ENCODE data around the gene MFSD8. TPM values are rescaled to one million over a fixed set of nuclear protein-coding genes. Genes with fewer than 3 reads are reported as not detected.
A peak's percentile ranks its signal among the peaks of the same experiment; 100 is the strongest.
"Not testable (repeated sequence)": the region's sequence is repeated elsewhere in the genome, so short reads cannot be mapped to it uniquely, and the experiment has no call there.

Gene MFSD8, protein sequence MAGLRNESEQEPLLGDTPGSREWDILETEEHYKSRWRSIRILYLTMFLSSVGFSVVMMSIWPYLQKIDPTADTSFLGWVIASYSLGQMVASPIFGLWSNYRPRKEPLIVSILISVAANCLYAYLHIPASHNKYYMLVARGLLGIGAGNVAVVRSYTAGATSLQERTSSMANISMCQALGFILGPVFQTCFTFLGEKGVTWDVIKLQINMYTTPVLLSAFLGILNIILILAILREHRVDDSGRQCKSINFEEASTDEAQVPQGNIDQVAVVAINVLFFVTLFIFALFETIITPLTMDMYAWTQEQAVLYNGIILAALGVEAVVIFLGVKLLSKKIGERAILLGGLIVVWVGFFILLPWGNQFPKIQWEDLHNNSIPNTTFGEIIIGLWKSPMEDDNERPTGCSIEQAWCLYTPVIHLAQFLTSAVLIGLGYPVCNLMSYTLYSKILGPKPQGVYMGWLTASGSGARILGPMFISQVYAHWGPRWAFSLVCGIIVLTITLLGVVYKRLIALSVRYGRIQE
- total RNA-seq (2014; rRNA removed) = 19.9 and 26.4 TPM in 2 replicates
- polyA plus RNA-seq (2012) = 6.3 TPM

GRCh38 chr4:127965062-127965802 lies at the start of gene MFSD8, which contains the start of gene ABHD18:
MFSD8 (minus strand) TSS chr4:127965173; CDS start chr4:127965133, 40 bp downstream.
ABHD18 (plus strand) TSS chr4:127965406; CDS start chr4:127982956, 17,550 bp downstream.
- peak; percentile 98 for DNase-seq (ENCODE audit: low read depth)

- no peak for DNase-seq (ENCODE audit: low read depth)
Observed at GRCh38 chr4:128009428-128009827, 44.5 kb upstream of the MFSD8 start.

DNA sequence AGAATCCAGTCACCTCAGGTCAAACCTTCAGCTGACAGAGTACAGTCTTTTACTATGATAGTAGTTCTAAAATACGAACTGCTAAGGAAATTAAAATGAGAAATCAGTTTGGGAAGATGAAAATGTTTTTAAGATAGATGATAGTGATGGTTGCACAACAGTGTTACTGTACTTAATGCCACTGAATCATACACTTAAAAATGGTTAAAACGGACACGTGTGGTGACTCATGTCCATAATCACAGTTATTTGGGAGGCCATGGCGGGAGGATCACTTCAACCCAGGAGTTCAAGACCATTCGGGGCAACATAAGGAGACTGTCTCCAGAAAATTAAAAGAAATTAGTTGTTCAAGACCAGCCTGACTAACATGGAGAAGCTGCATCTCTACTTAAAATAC lies 41.6 kb upstream of the MFSD8 start:
- DNase-seq (ENCODE audit: low read depth) = peak; percentile 51

DNA sequence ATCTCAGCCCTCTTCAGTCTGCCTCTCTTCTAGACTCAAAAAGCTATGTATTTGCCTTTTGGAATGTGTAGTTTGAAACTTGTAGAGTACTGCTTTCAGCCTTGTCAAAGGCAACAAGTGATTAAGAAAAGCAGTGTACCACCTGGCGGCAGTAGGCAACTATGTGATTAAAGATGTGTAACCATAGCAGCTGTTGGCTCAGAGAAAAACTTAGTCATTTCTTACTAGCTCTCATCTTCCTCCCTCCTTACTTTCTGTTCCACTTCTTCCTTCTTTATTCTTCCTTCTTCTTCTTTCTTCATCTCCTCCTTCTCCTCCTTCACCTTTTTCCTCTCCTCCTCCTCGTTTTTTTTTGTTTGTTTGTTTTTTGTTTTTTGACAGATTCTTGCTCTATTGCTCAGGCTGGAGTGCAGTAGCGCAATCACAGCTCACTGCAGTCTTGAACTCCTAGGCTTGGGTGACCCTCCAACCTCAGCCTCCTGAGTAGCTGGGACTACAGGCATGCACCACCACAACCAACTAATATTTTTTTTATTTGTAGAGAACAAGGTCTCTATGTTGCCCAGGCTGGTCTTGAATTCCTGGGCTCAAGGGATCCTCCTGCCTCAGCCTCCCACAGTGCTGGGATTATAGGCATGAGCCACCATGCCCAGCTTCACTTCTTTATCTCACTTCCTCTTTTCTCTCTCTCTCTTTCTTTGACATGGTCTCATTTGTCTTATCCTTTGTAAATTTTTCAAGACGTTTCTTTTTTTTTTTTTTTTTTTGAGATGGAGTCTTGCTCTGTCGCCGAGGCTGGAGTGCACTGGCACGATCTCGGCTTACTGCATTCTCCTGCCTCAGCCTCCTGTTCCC lies 32.8 kb upstream of the MFSD8 start:
- peak; percentile 83 for DNase-seq (ENCODE audit: low read depth)

DNA sequence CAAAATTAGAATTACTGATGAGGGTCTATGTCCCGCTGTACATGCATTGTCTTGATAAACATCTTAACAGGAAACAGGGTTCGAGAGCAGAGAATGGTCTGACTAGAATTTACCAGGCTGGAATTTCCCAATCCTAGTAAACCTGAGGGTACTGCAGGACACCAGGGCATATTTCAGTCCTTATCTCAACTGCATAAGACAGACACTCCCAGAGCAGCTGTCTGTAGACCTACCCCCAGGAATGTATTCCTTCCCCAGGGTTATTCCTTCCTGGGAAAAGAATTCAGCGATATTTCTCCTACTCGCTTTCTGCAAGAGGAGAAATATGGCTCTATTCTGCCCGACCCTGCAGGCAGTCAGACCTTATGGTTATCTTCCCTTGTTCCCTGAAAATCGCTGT lies 31.5 kb upstream of the MFSD8 start:
- not testable (repeated sequence) for DNase-seq (ENCODE audit: low read depth)

DNA sequence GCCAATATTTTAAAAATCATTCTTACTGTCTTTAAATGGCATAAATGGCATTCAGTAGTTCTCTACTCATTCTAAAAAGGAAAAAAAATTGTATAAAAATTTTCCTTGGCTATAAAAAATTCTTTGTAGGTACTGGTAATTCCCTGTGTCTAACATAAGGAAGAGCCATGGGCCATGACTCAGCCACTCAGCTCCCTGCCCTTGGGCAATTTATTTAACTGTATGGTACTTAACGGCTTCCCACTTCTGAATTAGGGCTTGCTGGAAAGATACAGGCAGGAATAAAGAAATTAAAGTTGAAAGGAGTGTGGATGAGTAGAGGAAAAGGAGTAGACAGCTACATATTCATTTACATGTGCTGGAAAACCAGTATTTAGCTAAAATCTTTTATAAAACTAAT lies 30.8 kb upstream of the MFSD8 start:
- DNase-seq (ENCODE audit: low read depth) = no peak

- DNase-seq (ENCODE audit: low read depth) = no peak
Observed at GRCh38 chr4:127993151-127993550, 28.2 kb upstream of the MFSD8 start.

GRCh38 chr4:127988638-127989037 lies 23.7 kb upstream of the MFSD8 start:
- DNase-seq (ENCODE audit: low read depth) = no peak

DNA sequence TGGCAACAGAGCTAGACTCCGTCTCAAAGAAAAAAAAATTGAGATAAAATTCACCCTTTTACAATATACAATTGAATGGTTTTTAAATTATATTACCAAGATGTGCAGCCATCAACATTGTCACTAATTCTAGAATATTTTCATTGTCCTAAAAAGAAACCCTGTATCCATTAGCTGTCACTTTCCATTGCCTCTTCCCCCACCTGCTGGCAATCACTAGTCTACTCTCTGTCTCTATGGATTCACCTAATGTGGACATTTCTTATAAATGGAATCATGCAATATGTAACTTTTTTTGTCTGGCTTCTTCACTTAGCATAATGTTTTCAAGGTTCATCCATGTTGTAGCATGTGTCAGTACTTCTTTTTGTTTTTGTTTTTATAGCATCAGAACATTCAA lies 21.0 kb upstream of the MFSD8 start:
- no peak for DNase-seq (ENCODE audit: low read depth)

DNA sequence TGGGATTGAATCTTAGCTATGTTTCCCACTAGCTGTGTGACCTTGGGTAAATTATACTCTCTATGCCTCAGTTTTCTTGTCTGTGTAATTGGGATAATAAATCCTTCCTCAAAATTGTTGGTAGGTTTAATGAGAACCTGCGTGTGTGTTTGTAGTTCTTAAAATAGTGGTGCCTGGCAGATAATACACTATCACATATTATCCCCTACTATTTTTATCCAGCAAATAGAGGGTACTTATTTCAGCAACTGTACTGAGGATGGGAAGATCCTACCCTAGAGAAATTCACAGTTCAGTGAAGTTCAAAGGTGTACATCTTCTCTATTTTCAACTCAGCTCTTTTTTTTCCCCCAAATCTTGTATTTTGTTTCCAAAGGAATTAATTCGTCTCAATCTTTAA lies 17.5 kb upstream of the MFSD8 start:
- DNase-seq (ENCODE audit: low read depth) = no peak

GRCh38 chr4:127978930-127979329 lies 14.0 kb upstream of the MFSD8 start:
- DNase-seq (ENCODE audit: low read depth) = no peak

DNA sequence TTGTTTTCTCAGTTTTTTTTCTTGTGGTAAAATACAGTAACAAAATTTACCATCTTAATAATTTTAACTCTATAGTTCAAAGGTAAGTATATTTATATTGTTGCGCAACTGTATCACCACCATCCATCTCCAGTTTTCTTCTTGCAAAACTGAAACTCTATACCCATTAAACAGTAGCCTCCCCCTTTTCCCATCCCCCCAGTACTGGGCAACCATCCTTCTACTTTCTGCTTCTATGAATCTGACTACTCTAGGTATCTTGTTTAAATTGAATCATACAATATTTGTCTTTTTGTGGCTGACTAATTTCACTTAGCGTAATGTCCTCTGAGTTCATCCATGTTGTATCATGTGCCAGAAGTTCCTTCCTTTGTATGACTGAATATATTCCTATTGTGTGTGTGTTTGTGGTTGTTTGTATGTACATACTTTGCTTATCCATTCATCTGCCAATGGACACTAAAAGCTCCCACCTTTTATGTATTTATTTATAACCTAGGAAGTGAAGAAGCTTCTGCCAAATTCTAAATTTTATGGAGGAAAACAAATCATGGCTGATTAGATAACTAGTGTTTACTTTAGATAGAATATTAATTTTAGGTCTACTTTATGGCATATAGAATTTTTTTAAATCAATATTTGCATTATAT lies 10.3 kb upstream of the MFSD8 start:
- DNase-seq (ENCODE audit: low read depth) = peak; percentile 28

GRCh38 chr4:127970925-127971324 lies 6.0 kb upstream of the MFSD8 start:
- DNase-seq (ENCODE audit: low read depth) = not testable (repeated sequence)

GRCh38 chr4:127968586-127968985 lies 3.6 kb upstream of the MFSD8 start:
- no peak for DNase-seq (ENCODE audit: low read depth)

GRCh38 chr4:127967141-127967775 lies 2.3 kb upstream of the MFSD8 start:
- DNase-seq (ENCODE audit: low read depth) = no peak

DNA sequence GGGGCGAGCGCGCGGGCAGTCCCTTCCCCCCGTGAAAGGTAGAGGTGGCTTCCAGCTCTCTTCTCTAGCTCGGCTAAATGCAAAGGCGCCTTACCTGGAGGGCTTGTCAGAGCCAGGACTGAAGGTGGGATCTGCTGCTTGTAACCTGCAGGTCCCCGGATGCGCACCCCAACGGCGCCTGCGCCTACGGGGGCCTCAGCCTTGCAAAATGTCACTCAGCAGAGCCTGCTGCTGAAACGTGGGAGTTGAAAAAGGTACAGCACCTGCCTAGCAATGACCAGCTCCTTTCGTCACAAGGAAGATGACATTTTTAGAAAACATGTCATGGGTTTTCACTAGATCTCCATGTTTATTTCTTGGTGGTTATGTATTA lies 816 bp upstream of the MFSD8 start:
- DNase-seq (ENCODE audit: low read depth) = peak; percentile 6

DNA sequence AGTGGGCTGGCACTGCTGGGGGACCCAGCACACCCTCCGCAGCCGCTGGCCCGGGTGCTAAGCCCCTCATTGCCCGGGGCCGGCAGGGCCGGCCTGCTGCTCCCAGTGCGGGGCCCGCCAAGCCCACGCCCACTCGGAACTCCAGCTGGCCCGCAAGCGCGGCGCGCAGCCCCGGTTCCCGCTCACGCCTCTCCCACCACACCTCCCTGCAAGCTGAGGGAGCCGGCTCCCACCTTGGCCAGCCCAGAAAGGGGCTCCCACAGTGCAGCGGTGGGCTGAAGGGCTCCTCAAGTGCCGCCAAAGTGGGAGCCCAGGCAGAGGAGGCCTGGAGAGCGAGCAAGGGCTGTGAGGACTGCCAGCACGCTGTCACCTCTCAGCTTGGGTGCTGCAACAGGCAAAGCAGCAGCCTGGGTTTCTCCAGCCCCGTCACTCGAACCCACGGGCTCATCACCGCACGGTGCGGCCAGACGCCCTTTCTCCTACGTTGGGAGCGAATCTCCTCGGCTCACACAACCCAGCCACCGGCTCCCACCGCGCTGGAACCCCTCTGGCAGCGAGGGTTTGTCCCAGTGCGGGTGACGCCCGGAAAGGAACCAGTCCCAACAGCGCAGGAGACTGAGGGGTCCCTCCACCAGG lies 429 bp downstream of the MFSD8 start:
- not testable (repeated sequence) for DNase-seq (ENCODE audit: low read depth)

- DNase-seq (ENCODE audit: low read depth) = not testable (repeated sequence)
Observed at GRCh38 chr4:127963633-127964398, 1.2 kb downstream of the MFSD8 start.

DNA sequence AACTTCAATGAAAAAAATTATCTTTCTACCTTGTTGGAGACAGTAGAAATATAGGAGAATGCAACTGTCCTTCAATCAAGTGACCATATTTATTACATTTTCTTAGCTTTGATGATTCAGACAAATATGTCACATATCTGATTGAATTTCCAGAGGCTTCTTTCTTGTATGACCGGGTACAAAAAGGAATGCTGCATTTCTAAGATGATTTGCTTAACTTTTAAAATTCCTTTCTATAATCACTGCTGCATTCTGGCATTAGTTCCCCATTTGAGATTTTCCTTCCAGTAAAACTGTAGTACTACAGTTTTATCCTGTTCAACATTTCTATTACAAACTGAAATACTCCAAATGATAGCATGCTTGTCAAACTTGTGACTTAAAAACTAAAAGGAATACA lies 5.2 kb downstream of the MFSD8 start:
- DNase-seq (ENCODE audit: low read depth) = no peak

All from LHCN-M2 (cell line).